HL-60 (cell line): ENCODE measurements around the gene GNG3.
A peak's percentile ranks its signal among the peaks of the same experiment; 100 is the strongest.
"Not testable (repeated sequence)": the region's sequence is repeated elsewhere in the genome, so short reads cannot be mapped to it uniquely, and the experiment has no call there.

Source experiments
- DNase-seq, 2 experiments: peaks; one replicate each; pipeline ENCODE4 v3.0.0-alpha.2; 2010 to 2020; ENCODE audit warnings: low read depth in 1 of 2, low spot score in 1 of 2
- H3K27ac ChIP-seq: fragments of 250-450 bp; sonication (Bioruptor Pico); replicated peaks from 2 replicates; pipeline ENCODE4 v1.5.1; 2020; ENCODE audit warnings: mild to moderate bottlenecking, moderate library complexity
- H3K27me3 ChIP-seq: fragments of 250-450 bp; sonication (Bioruptor Pico); 2 replicates; pipeline ENCODE4 v1.5.1; 2021; ENCODE audit warnings: mild to moderate bottlenecking, moderate library complexity; ENCODE audit not compliant: insufficient read depth, poor library complexity, severe bottlenecking
- H3K4me3 ChIP-seq: replicated peaks from 2 replicates; pipeline ENCODE4 v1.5.1; 2011; ENCODE audit warnings: mild to moderate bottlenecking, control low read depth, low read length; ENCODE audit not compliant: insufficient read depth
- GABPA ChIP-seq: IDR thresholded peaks from 2 replicates; pipeline ENCODE4 v1.6.1; 2012; ENCODE audit warnings: low read depth
- POLR2AphosphoS5 ChIP-seq: IDR thresholded peaks from 2 replicates; pipeline ENCODE4 v1.6.1; 2012; ENCODE audit warnings: low read depth
- SPI1 ChIP-seq: IDR thresholded peaks from 2 replicates; pipeline ENCODE4 v1.6.1; 2012; ENCODE audit warnings: low read depth, mild to moderate bottlenecking, borderline replicate concordance
- TF ChIP-seq, protein P1 (sequence below): IDR thresholded peaks from one replicate; pipeline ENCODE4 v1.5.1; 2011; ENCODE audit warnings: low read length, control low read depth, inconsistent platforms; ENCODE audit not compliant: insufficient read depth
- TF ChIP-seq, protein P2 (sequence below): IDR thresholded peaks from 2 replicates; pipeline ENCODE4 v1.6.1; 2012; ENCODE audit warnings: low read depth; ENCODE audit not compliant: insufficient replicate concordance

Gene GNG3

DNA sequence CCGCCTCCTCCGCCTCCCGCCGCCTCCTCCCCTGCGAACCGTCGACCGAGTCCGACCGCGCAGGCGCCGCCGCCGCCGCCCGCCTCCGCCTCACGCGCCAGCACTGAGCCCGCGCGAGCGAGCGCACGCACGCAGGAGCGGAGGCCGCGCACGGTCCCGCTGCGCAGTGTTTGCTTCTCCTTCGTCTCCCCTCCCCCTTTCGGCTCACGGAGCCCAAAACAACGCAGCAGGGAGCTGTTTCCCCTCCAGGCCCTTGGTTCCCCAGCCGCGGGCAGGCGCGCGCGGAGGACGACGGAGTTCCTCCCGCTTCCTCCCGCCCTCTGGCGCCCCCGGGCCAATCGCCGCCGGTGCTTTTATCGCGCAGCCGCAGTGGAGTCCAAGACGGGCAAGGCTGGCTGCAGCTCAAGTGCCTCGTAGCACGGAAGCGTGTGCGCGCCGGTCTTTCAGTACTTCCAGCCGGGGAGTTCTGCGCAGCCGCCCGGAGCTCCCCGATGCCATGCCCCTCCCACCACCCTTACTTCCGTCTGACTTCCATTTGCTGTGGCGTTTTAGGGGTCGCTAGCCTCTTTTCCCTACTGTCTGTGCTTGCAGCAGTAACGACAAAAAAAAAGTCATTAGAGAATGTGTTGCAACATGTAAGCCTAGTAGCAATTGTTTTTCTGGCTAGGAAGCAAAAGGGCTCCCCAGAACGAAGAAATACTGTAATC is 19.8 kb downstream of the GNG3 start, which contains the start of gene HNRNPUL2:
Gene HNRNPUL2 (minus strand): TSS at position 293 of the 707 bp plus-strand sequence. CDS start 301 bp downstream, outside the sequence.
- TF ChIP-seq GABPA (0 out of 2 replicates have a peak, but pooled peaks have one; percentile 33), SPI1 (peak; percentile 80; the same call in 1 of the 2 replicates), POLR2AphosphoS5 (peak; percentile 93)
- TF ChIP-seq, protein P1, sequence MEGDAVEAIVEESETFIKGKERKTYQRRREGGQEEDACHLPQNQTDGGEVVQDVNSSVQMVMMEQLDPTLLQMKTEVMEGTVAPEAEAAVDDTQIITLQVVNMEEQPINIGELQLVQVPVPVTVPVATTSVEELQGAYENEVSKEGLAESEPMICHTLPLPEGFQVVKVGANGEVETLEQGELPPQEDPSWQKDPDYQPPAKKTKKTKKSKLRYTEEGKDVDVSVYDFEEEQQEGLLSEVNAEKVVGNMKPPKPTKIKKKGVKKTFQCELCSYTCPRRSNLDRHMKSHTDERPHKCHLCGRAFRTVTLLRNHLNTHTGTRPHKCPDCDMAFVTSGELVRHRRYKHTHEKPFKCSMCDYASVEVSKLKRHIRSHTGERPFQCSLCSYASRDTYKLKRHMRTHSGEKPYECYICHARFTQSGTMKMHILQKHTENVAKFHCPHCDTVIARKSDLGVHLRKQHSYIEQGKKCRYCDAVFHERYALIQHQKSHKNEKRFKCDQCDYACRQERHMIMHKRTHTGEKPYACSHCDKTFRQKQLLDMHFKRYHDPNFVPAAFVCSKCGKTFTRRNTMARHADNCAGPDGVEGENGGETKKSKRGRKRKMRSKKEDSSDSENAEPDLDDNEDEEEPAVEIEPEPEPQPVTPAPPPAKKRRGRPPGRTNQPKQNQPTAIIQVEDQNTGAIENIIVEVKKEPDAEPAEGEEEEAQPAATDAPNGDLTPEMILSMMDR = no peak
- TF ChIP-seq, protein P2, sequence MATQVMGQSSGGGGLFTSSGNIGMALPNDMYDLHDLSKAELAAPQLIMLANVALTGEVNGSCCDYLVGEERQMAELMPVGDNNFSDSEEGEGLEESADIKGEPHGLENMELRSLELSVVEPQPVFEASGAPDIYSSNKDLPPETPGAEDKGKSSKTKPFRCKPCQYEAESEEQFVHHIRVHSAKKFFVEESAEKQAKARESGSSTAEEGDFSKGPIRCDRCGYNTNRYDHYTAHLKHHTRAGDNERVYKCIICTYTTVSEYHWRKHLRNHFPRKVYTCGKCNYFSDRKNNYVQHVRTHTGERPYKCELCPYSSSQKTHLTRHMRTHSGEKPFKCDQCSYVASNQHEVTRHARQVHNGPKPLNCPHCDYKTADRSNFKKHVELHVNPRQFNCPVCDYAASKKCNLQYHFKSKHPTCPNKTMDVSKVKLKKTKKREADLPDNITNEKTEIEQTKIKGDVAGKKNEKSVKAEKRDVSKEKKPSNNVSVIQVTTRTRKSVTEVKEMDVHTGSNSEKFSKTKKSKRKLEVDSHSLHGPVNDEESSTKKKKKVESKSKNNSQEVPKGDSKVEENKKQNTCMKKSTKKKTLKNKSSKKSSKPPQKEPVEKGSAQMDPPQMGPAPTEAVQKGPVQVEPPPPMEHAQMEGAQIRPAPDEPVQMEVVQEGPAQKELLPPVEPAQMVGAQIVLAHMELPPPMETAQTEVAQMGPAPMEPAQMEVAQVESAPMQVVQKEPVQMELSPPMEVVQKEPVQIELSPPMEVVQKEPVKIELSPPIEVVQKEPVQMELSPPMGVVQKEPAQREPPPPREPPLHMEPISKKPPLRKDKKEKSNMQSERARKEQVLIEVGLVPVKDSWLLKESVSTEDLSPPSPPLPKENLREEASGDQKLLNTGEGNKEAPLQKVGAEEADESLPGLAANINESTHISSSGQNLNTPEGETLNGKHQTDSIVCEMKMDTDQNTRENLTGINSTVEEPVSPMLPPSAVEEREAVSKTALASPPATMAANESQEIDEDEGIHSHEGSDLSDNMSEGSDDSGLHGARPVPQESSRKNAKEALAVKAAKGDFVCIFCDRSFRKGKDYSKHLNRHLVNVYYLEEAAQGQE = peak; percentile 41
- peak within 1 kb of the TSS; percentile 89 for H3K27ac ChIP-seq

DNA sequence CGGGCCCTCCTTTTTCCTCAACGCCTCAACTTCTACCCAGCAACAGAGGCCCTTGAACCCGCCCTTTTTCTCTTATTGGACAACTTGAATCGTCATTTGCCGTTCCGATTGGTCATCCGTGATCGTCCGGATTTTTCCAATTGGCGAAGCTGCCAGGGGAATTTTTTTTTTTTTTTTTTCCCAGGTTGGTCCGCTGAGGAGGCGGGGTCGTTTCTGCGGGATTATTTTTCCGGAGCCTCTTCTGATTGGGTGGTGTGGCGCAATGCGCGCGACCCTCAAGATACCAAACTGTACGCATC is 20.3 kb downstream of the GNG3 start:
- peak; percentile 88 to 97 for DNase-seq
- Histone ChIP-seq H3K27ac (peak overlapping the region; percentile 89), H3K4me3 (peak overlapping the region; percentile 73), H3K27me3 (no peaks in the 10 kb centered on the region)
- no peak for TF ChIP-seq POLR2AphosphoS5

More for the DNA sequence above, 19.8 kb downstream of the GNG3 start, which contains the start of gene HNRNPUL2:
- H3K4me3 ChIP-seq = peak within 1 kb of the TSS; percentile 93
- H3K27me3 ChIP-seq = no peaks in the 10 kb centered on the region
- peak; percentile 99 for DNase-seq

DNA sequence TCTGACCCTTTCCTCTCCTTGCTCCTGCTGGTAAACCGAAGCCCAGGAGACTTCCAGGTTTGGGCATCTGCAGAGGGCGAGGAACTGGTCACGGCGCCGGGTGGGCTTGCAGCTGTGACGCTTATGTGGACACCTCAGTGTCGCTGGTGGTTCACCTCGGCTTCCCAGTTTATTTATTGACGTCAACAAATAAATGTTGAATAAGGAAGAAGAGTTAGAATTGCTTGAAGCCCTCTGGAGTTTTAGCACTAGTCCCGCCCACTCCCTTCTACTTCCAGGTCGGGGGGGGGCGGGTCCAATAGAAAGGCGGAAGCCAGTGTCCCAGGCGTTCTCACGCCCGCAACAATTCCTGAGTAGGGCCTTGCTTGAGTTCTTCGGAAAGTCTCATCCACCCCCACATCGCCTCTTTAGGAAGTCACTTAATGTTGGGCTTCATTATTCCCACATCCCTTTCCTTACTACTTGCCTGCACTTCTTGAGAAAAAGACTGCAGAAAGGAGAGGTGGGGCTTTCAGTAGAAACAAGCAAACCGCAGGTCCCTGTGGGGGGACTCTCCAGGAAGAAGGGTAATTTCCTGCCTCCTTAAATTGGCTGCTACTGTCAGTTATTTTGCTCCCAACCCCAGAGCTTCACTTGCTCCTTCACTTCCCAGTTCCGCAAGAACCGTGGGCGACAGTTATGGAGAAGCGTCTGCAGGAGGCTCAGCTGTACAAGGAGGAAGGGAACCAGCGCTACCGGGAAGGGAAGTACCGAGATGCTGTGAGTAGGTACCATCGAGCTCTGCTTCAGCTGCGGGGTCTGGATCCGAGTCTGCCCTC is 20.9 kb downstream of the GNG3 start, which contains the start of gene TTC9C:
Gene TTC9C (plus strand): TSS at position 316 of the 818 bp plus-strand sequence. CDS start 363 bp downstream, at position 679.
- peak within 1 kb of the TSS; percentile 93 for H3K4me3 ChIP-seq
- peak; percentile 91 for TF ChIP-seq GABPA
- peak; percentile 63 for TF ChIP-seq SPI1
- TF ChIP-seq, protein P1 = no peak
- TF ChIP-seq, protein P2 = no peak
- peak; percentile 66; the same call in 1 of the 2 replicates for TF ChIP-seq POLR2AphosphoS5
- peak within 1 kb of the TSS; percentile 89 for H3K27ac ChIP-seq
- DNase-seq = peak; percentile 84 to 89
- H3K27me3 ChIP-seq = no peaks in the 10 kb centered on the region

DNA sequence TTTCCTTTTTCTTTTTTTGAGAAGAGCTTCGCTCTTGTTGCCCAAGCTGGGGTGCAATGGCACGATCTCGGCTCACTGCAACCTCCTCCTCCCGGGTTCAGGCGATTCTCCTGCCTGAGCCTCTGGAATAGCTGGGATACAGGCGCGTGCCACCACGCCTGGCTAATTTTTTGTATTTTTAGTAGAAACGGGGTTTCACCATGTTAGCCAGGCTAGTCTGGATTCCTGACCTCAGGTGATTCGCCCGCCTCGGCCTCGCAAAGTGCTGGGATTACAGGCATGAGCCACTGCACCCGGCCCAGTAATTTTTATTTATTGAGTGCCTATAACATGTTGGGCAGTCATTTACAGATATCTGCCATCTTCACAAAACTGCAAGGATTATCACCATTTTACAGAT is 22.6 kb downstream of the GNG3 start:
- DNase-seq, H3K27ac ChIP-seq, H3K4me3 ChIP-seq, H3K27me3 ChIP-seq: not testable (repeated sequence)
